Hematopoietic multipotent progenitor cell (in vitro differentiated cells): Measurements from ENCODE around the gene UTP18. TPM values are rescaled to one million over a fixed set of nuclear protein-coding genes. Genes with fewer than 3 reads are reported as not detected.
"Not testable (repeated sequence)": the region's sequence is repeated elsewhere in the genome, so short reads cannot be mapped to it uniquely, and the experiment has no call there.

Source experiments
- DNase-seq, 3 donors: peaks; one replicate each; pipeline ENCODE4 v3.0.0-alpha.2; 2011 to 2015; ENCODE audit warnings: low read depth in 2 of 3, low spot score in 2 of 3
- total RNA-seq: library from RNA; depleted of rRNA; stranded (reverse); fragments of >200 nt; gene quantifications from one replicate; pipeline ENCODE4 v1.2.3, GENCODE V29; 2012

The UTP18 gene
- total RNA-seq, 1 donor: 24.0 TPM

- DNase-seq: peak in 2 of 3 donors; percentile 7 to 17
These were observed 1.4 kb upstream of the UTP18 start for GRCh38 chr17:51258756-51259563.

GRCh38 chr17:51259564-51260236, 646 bp upstream of the UTP18 start, which contains the start of gene MBTD1:
TSS of gene MBTD1 (minus strand) at chr17:51260049. CDS start at chr17:51225161, 34,888 bp downstream.
- peak in 2 of 3 donors; percentile 98 to 99 for DNase-seq

DNA sequence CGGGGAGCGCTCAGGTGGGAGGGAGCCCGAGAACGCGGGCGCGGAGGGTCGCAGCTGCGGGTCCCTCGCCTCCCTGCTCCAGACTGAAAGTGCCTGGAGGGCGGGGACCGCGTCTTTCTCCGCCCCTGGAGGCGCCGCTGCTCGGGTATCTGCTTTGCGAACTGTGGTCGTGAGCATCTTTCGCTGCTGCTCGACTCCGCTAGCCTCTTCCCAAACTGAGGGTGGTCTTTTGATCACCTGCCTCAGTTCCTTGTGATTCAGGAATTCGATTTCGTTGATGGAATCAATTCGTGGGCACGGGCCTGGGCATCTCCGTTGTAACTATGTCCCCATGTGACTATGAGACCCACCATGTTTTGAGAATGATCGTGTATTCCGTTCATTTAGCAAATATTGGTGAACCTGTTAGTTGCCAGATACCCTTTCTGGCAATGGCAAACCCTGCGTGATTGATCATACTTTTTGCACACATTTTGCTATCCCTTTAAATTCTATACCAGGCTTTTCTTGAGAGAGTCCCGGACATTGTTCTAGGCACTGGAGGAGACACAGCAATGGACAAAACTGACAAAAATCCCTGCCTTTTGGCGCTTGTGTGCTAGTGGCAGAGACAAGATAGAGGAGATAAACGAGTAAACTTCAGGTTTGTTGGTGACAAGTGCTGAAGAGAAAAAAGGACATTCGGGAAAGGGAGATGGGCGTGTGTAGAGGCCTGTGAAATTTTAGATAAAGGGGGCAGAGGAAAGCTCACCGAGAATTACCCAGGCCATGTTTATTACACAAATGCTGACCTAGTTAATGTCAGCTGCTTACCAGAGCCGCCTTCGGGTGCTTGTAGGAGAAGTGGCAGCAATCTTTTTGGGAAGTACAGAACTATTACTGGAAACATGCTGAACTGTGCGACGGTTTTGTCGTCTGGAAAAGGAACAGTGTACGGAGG, 948 bp downstream of the UTP18 start:
- DNase-seq: peak in 2 of 3 donors; percentile 77

- no peak for DNase-seq
These were observed 2.7 kb downstream of the UTP18 start for GRCh38 chr17:51263006-51263405.

DNA sequence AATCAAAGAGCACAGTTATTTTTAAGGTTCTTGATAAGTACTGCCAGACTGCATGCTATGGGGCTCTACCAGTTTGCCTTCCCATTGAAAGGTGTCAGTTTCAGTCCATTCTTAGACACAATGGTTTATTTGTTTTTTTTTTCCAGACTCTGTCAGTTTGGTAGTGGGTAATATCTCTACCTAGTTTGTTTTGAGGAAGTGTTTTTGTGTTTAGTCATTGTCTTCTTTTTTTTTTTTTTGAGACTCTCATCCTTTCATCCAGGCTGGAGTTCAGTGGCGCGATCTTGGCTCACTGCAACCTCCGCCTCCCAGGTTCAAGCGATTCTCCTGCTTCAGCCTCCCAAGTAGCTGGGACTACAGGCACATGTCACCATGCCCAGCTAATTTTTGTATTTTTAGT, 4.1 kb downstream of the UTP18 start:
- DNase-seq: peak in 1 of 3 donors; percentile 24

DNA sequence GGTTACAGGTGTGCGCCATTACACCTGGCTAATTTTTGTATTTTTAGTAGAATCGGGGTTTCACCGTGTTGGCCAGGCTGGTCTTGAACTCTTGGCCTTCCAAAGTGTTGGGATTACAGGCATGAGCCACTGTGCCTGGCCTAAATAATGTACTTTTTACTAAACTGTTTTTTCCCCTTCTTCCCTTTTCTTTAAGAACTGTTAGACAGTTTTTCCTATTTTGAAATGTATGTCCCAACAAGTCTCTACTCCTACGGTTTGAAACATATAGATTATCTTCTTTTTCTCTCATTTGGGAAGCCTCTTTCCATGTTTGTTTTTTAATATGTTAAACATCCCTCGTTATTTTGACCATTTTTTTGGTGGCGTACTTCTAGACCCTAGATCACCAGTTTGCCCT, 9.6 kb downstream of the UTP18 start:
- no peak for DNase-seq

DNA sequence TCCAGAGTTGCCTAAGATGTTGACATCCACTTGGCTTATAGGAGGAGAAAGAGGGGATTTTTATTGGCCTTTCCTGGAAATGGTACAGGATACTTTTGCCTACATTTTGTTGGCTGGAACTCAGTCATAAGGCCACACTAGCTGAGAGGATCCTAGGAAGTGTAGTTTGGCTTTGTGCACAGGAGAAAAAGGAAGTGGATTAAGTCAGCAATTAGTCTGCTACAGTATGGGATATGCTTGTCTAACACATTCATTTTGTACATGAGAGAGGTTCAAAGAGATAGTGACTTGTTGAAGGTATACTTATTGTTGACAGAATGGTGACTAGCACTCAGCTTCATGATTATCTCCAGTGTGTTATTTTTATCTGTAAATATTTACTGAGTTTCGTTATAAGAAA, 10.3 kb downstream of the UTP18 start:
- DNase-seq: no peak

DNA sequence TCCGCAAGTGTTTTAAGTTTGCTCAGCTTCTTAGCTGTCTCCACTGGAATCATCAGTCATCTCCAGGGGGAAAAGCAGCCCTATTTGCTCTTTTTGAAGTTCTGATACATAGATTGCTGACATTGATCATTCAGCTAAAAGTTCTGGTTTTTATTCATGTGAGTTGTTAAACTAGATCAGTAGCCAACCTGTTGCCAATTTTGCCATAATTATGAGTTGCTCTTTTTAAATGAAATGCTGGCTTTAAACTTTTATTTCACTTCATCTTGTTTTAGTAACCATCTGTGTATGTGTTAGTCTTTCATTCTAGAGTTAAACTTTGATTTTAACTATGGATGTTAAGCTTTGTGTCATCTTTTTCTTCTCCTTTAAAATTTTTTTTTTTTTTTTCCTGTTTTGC, 12.5 kb downstream of the UTP18 start:
- DNase-seq: no peak

DNA sequence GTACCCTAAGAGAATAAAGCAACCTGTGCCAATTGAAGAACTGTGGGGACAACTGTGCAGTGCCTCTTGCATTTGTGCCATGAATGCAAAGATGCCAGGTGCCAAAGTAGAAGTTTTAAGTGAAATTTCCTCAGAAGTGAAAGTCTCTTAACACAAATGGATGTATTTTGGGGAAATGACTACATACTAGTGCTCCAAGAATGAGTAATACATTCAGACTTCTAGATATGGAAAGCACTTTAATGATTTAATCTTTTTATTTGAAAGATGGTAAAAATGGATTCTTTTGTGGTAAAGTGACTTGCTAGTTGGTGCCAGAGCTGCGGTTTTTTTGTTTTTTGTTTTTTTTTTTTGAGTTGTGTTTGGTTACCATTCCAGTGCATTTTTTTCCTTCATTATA, 15.0 kb downstream of the UTP18 start:
- no peak for DNase-seq

GRCh38 chr17:51279183-51279582, 18.8 kb downstream of the UTP18 start:
- no peak for DNase-seq

DNA sequence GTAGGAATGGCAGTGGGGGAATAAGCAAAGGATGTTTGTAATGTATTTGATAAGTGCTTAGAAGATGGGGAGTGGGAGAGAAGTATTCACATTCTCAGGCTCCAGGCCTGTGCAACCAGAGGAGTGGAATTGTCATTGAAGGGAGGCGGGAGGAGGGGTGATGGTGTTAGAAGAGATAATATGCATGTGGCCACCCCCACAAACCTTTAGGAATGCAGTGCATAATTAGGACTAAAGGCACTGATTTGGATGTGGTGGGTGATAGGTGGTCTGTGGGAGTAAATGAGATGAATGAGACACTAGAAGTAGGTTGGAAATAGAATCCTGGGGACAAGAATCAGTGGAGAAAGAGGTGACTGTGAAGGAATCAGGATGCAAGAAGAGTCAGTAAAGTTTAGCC, 27.1 kb downstream of the UTP18 start:
- DNase-seq: no peak

GRCh38 chr17:51289696-51290111, 29.4 kb downstream of the UTP18 start:
- no peak for DNase-seq

DNA sequence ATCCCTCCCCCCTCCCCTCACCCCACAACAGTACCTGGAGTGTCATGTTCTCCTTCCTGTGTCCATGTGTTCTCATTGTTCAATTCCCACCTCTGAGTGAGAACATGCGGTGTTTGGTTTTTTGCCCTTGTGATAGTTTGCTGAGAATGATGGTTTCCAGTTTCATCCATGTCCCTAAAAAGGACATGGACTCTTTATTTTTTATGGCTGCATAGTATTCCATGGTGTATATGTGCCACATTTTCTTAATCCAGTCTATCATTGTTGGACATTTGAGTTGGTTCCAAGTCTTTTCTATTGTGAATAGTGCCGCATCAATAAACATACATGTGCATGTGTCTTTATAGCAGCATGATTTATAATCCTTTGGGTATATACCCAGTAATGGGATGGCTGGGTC, 34.0 kb downstream of the UTP18 start:
- not testable (repeated sequence) for DNase-seq

GRCh38 chr17:51298508-51299371, 38.4 kb downstream of the UTP18 start:
- DNase-seq: peak in 2 of 3 donors; percentile 19 to 77

DNA sequence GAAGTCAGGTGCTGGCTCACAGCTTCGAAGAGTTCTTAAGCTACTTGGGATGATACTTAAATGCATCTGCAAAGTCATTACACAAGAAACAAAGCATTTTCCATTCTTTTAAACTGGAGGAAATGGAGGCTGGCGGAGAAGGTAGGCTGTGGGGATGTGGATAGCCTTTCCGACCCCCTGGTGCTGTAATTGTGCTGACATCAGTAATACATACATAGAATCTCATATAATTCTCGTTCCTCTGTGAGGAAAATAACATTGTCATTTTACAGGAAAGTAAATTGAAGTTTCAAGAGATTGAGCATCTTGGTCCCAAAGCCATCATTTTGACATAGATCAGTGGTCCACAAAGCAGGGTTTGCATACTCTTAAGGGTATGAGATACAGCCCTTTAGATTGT, 39.5 kb downstream of the UTP18 start:
- DNase-seq: no peak

DNA sequence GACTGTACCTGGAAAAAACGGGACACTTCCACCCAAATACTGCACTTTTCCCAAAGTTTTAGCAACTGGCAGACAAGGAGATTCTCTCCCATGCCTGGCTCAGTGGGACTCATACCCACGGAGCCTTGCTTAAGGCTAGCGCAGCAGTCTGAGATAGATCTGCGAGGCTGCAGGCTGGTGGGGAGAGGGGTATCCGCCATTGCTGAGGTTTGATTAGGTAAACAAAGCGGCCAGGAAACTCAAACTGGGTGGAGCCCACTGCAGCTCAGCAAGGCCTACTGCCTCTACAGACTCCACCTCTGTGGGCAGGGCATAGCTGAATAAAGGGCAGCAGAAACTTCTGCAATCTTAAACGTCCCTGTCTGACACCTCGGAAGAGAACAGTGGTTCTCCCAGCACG, 44.8 kb downstream of the UTP18 start:
- DNase-seq: no peak

GRCh38 chr17:51312003-51312402, 51.7 kb downstream of the UTP18 start:
- not testable (repeated sequence) for DNase-seq

GRCh38 chr17:51319186-51319585, 58.8 kb downstream of the UTP18 start:
- DNase-seq: no peak

DNA sequence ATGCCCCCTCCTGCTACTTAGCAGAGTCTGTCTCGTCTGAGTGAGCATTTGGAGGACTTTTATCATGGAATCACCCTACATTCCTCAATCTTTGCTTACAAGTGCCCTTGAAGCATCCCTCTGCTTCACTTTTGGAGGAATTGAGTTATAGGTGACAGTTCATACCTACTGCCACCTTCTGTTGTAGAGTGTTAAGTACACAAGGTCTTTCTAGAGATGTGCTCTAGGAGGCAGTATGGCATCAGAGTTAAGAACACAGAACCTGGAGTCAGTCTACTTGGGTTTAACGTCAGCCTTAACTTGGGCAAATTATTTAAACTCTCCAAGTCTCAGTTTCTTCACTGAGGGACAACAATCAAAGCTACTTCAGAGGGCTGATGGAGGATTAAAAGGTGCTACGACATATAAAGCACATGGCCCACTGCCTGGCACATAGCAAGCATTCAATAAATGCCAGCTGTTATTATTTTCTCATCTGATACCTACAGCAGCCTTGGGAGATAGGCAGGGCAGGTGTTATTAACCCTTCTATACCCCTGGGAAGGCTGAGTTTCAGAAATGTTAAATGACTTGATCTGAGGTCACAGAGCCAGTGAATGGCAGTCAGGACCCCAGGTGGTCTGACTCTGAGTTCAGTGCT, 62.2 kb downstream of the UTP18 start:
- peak in 2 of 3 donors; percentile 16 to 38 for DNase-seq
